ENCODE results near the gene RRP1.

Gene RRP1

GRCh38 chr21:43744725-43745124, 44.7 kb upstream of the RRP1 start:
- no peak overlapping the region for H3K4me3 ChIP-seq (ENCODE audit: low read depth, low read length)
- TF ChIP-seq CTCF (IDR thresholded peaks at IDR 0.05; ENCODE audit: insufficient read depth, low read length, missing control alignments), result no peak
- POLR2A ChIA-PET, result no interaction called here
- CTCF ChIA-PET, result interaction anchor here (1.0 kb wide), 1 partner anchor 15 kb away, joined by 4 read pairs; no protein-coding TSS in a partner anchor
- DNase-seq (ENCODE audit: low read depth, low spot score), result no peak

DNA sequence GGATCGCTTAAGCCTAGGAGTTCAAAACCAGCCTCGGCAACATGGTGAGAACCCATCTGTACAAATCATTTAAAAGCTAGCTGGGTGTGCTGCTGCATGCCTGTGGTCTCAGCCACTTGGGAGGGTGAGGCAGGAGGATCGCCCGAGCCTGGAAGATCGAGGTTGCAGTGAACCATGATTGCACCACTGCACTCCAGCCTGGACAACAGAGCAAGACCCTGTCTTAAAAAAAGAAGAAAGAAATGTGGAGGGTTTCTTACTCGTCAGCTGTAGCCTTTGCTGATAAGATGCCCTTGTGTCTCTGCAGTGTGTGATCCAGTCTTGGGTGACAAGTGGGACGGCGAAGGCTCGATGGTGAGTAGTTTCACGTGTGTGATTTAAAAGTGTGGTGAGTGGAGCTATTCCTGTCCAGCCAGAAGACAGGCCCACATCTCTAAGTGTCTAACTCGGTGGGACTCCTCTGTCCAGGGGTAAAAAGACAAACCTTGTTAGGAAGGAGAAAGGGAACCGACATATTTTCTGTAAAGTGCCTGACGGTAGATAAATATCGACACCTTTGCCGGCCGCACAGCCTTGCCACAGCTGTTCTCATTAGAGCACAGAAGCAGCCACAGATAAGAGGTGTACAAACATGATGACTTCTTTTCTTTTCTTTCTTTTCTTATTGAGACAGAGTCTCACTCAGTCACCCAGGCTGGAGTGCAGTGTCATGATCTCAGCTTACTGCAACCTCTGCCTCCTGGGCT, 43.4 kb upstream of the RRP1 start:
- CTCF ChIA-PET, result interaction anchor here (1.0 kb wide), 1 partner anchor 11 kb away, joined by 3 read pairs; no protein-coding TSS in a partner anchor

DNA sequence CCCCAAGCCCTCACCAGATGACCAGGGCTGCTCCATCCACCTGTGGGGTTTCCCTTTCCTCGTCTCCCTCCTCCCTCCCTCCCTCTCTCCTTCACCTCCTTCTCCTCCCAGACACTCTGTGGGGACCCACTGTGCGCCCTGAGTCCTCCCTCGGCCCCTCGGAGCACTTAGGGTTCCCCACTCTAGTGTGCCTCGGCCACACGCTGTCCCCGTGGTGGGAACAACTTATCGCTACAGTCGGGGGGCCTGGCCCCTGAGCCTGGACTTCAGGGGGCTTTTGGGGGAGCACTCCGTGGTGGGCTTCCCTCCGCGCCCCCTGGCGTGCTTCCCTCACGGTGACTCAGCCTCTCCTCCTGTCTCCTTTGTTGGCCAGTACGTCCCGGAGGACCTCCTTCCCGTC, 40.8 kb upstream of the RRP1 start:
- no peak overlapping the region for H3K4me3 ChIP-seq (ENCODE audit: low read depth, low read length)
- ChIA-PET CTCF (interaction anchor here (0.6 kb wide), 1 partner anchor 20 kb away, joined by 3 read pairs; no protein-coding TSS in a partner anchor), POLR2A (no interaction called here)
- DNase-seq (ENCODE audit: low read depth, low spot score), result no peak
- no peak for TF ChIP-seq CTCF (IDR thresholded peaks at IDR 0.05; ENCODE audit: insufficient read depth, low read length, missing control alignments)

More for the DNA sequence above, 43.4 kb upstream of the RRP1 start:
- no peak for TF ChIP-seq CTCF (IDR thresholded peaks at IDR 0.05; ENCODE audit: insufficient read depth, low read length, missing control alignments)
- POLR2A ChIA-PET, result no interaction called here
- no peak overlapping the region for H3K4me3 ChIP-seq (ENCODE audit: low read depth, low read length)
- no peak for DNase-seq (ENCODE audit: low read depth, low spot score)

- CTCF ChIA-PET, result no interaction called here
These were observed 39.6 kb upstream of the RRP1 start for GRCh38 chr21:43749651-43750262.

DNA sequence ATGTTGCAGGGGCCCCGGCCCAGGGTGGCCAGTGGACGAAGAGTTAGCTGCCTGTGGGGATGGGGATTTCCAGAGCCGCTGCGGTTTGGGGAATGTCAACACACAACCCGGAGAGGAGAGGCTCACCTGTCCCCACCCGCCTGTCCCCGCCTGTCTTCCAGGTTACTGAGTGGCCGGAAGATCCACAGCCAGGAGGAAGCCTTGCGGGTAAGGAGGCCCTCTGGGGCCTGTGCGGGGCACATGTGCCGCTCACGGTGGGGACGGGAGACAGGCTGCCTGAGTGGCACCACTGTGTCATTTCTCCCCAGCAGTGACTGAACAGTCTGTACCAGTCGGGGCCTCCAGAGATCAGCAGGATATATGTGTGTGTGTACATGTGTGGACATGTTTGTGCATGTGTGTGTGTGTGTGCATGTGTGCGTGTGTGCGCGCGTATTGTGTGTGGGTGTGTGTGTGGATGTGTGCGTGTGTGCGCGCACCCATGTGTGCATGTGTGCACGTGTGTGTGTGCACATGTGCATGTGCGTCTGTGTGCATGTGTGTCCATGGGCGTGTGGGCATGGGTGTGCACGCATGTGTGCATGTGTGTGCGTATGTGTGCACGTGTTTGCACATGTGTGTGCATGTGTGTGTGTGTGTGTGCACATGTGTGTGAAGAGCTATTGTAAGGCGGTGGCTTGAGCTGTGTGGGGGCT, 38.9 kb upstream of the RRP1 start:
- CTCF ChIA-PET, result no interaction called here
- DNase-seq (ENCODE audit: low read depth, low spot score), result no peak

More at GRCh38 chr21:43749651-43750262, 39.6 kb upstream of the RRP1 start:
- no peak for TF ChIP-seq CTCF (IDR thresholded peaks at IDR 0.05; ENCODE audit: insufficient read depth, low read length, missing control alignments)
- no peak overlapping the region for H3K4me3 ChIP-seq (ENCODE audit: low read depth, low read length)
- no peak for DNase-seq (ENCODE audit: low read depth, low spot score)
- POLR2A ChIA-PET, result no interaction called here

More for the DNA sequence above, 38.9 kb upstream of the RRP1 start:
- TF ChIP-seq CTCF (IDR thresholded peaks at IDR 0.05; ENCODE audit: insufficient read depth, low read length, missing control alignments), result no peak
- POLR2A ChIA-PET, result no interaction called here
- H3K4me3 ChIP-seq (ENCODE audit: low read depth, low read length), result no peak overlapping the region

Data from AG04449 (cell line).